Measurements from ENCODE around the gene TAF4B. TPM values are rescaled to one million over a fixed set of nuclear protein-coding genes. Genes with fewer than 3 reads are reported as not detected.
A peak's percentile ranks its signal among the peaks of the same experiment; 100 is the strongest.
"Not testable (repeated sequence)": the region's sequence is repeated elsewhere in the genome, so short reads cannot be mapped to it uniquely, and the experiment has no call there.

The TAF4B gene
- total RNA-seq, 1 donor from 2014 or later, result 4.7 TPM

GRCh38 chr18:26378701-26379100 is 152.5 kb downstream of the TAF4B start:
- DNase-seq (ENCODE audit: extremely low read depth, low read depth, low spot score), result no peak

GRCh38 chr18:26381555-26381954 is 155.3 kb downstream of the TAF4B start:
- DNase-seq (ENCODE audit: extremely low read depth, low read depth, low spot score), result not testable (repeated sequence)

- peak; percentile 23 for DNase-seq (ENCODE audit: extremely low read depth, low read depth, low spot score)
Observed at GRCh38 chr18:26383454-26384270, 157.4 kb downstream of the TAF4B start.

- DNase-seq (ENCODE audit: extremely low read depth, low read depth, low spot score), result peak; percentile 27
Observed at GRCh38 chr18:26386002-26386401, 159.8 kb downstream of the TAF4B start.

- no peak for DNase-seq (ENCODE audit: extremely low read depth, low read depth, low spot score)
Observed at GRCh38 chr18:26386441-26386840, 160.2 kb downstream of the TAF4B start.

- DNase-seq (ENCODE audit: extremely low read depth, low read depth, low spot score), result no peak
Observed at GRCh38 chr18:26394047-26394654, 167.9 kb downstream of the TAF4B start.

GRCh38 chr18:26397019-26397418 is 170.8 kb downstream of the TAF4B start:
- no peak for DNase-seq (ENCODE audit: extremely low read depth, low read depth, low spot score)

GRCh38 chr18:26403491-26403890 is 177.2 kb downstream of the TAF4B start:
- no peak for DNase-seq (ENCODE audit: extremely low read depth, low read depth, low spot score)

GRCh38 chr18:26405190-26405801 is 179.1 kb downstream of the TAF4B start:
- DNase-seq (ENCODE audit: extremely low read depth, low read depth, low spot score), result no peak

- DNase-seq (ENCODE audit: extremely low read depth, low read depth, low spot score), result no peak
Observed at GRCh38 chr18:26406324-26406723, 180.1 kb downstream of the TAF4B start.

- DNase-seq (ENCODE audit: extremely low read depth, low read depth, low spot score), result no peak
Observed at GRCh38 chr18:26406854-26407517, 180.7 kb downstream of the TAF4B start.

GRCh38 chr18:26407736-26408601 is 181.7 kb downstream of the TAF4B start:
- DNase-seq (ENCODE audit: extremely low read depth, low read depth, low spot score), result no peak

- DNase-seq (ENCODE audit: extremely low read depth, low read depth, low spot score), result no peak
Observed at GRCh38 chr18:26409091-26409490, 182.8 kb downstream of the TAF4B start.

- DNase-seq (ENCODE audit: extremely low read depth, low read depth, low spot score), result no peak
Observed at GRCh38 chr18:26414901-26415440, 188.7 kb downstream of the TAF4B start.

- no peak for DNase-seq (ENCODE audit: extremely low read depth, low read depth, low spot score)
Observed at GRCh38 chr18:26415631-26416030, 189.4 kb downstream of the TAF4B start.

- no peak for DNase-seq (ENCODE audit: extremely low read depth, low read depth, low spot score)
Observed at GRCh38 chr18:26416652-26417150, 190.5 kb downstream of the TAF4B start.

- no peak for DNase-seq (ENCODE audit: extremely low read depth, low read depth, low spot score)
Observed at GRCh38 chr18:26417190-26417589, 190.9 kb downstream of the TAF4B start.

GRCh38 chr18:26418225-26418624 is 192.0 kb downstream of the TAF4B start:
- DNase-seq (ENCODE audit: extremely low read depth, low read depth, low spot score), result no peak

- DNase-seq (ENCODE audit: extremely low read depth, low read depth, low spot score), result no peak
Observed at GRCh38 chr18:26419746-26420145, 193.5 kb downstream of the TAF4B start.

- no peak for DNase-seq (ENCODE audit: extremely low read depth, low read depth, low spot score)
Observed at GRCh38 chr18:26421503-26421902, 195.3 kb downstream of the TAF4B start.

Data from glomerular endothelial cell (primary cell).